Adipose tissue (tissue), 3 donors: ENCODE measurements around the gene CYYR1. TPM values are rescaled to one million over a fixed set of nuclear protein-coding genes. Genes with fewer than 3 reads are reported as not detected.
"Not testable (repeated sequence)": the region's sequence is repeated elsewhere in the genome, so short reads cannot be mapped to it uniquely, and the experiment has no call there.

Source experiments
- H3K27ac ChIP-seq: one replicate; pipeline ENCODE4 v1.5.1; 2013; ENCODE audit warnings: low read depth, low read length
- WGBS, 3 donors: extraction: QIAGEN DNeasy Blood & Tissue Kit; methylation state at CpG; one replicate each; pipeline ENCODE4 v1.1.7; 2013; 5-methylcytosine and 5-hydroxymethylcytosine counted together
- polyA plus RNA-seq, 3 donors: library from polyadenylated mRNA; stranded (reverse); fragments of 200-250 nt; gene quantifications; one replicate each; pipeline ENCODE4 v1.2.3, GENCODE V29; 2013
- donor health status: healthy with polysubstance abuse.
- donor health status: Bipolar disorder and iron deficiency.
- donor health status: healthy.

Gene CYYR1
- polyA plus RNA-seq, 3 donors = 3.7 to 33.6 (median 30.4) TPM

GRCh38 chr21:26505211-26505610 lies 67.9 kb downstream of the CYYR1 start:
- H3K27ac ChIP-seq = no peak overlapping the region
- 75 to 93% (median 91%) methylated on average over 1 of the region's 1 CpG for WGBS, 3 donors

GRCh38 chr21:26503414-26503813 lies 69.7 kb downstream of the CYYR1 start:
- WGBS, 3 donors = 39 to 66% (median 46%) methylated on average over 2 of the region's 2 CpGs
- H3K27ac ChIP-seq = no peak overlapping the region

GRCh38 chr21:26501495-26502021 lies 71.5 kb downstream of the CYYR1 start:
- WGBS, 3 donors = 79 to 89% (median 88%) methylated on average over 3 of the region's 3 CpGs

GRCh38 chr21:26499495-26499894 lies 73.6 kb downstream of the CYYR1 start:
- H3K27ac ChIP-seq = no peak overlapping the region

More at GRCh38 chr21:26501495-26502021, 71.5 kb downstream of the CYYR1 start:
- H3K27ac ChIP-seq = no peak overlapping the region

GRCh38 chr21:26495283-26495849 lies 77.7 kb downstream of the CYYR1 start:
- H3K27ac ChIP-seq = no peak overlapping the region
- 81 to 82% (median 82%) methylated on average over 10 of the region's 10 CpGs for WGBS, 3 donors

GRCh38 chr21:26491663-26492062 lies 81.4 kb downstream of the CYYR1 start:
- H3K27ac ChIP-seq = no peak overlapping the region
- WGBS, 3 donors = 78 to 99% (median 79%) methylated on average over 3 of the region's 3 CpGs

- 42 to 64% (median 60%) methylated on average over 2 of the region's 2 CpGs for WGBS, 3 donors
- H3K27ac ChIP-seq = no peak overlapping the region
Observed at GRCh38 chr21:26490771-26491170, 82.3 kb downstream of the CYYR1 start.

GRCh38 chr21:26489781-26490180 lies 83.3 kb downstream of the CYYR1 start:
- H3K27ac ChIP-seq = no peak overlapping the region
- WGBS, 3 donors = 82 to 97% (median 95%) methylated on average over 6 of the region's 6 CpGs

GRCh38 chr21:26487981-26488480 lies 85.1 kb downstream of the CYYR1 start:
- WGBS, 3 donors = 79 to 88% (median 81%) methylated on average over 4 of the region's 4 CpGs
- no peak overlapping the region for H3K27ac ChIP-seq

- H3K27ac ChIP-seq = no peak overlapping the region
- 90 to 98% (median 91%) methylated on average over 2 of the region's 2 CpGs for WGBS, 3 donors
Observed at GRCh38 chr21:26473471-26473870, 99.6 kb downstream of the CYYR1 start.

GRCh38 chr21:26471099-26471471 lies 102.0 kb downstream of the CYYR1 start:
- WGBS, 3 donors = 68 to 83% (median 83%) methylated on average over 5 of the region's 5 CpGs
- no peak overlapping the region for H3K27ac ChIP-seq

- 75 to 82% (median 81%) methylated on average over 8 of the region's 8 CpGs for WGBS, 3 donors
Observed at GRCh38 chr21:26470351-26471098, 102.6 kb downstream of the CYYR1 start.

GRCh38 chr21:26469789-26470188 lies 103.3 kb downstream of the CYYR1 start:
- no peak overlapping the region for H3K27ac ChIP-seq
- WGBS, 3 donors = 25 to 49% (median 31%) methylated on average over 1 of the region's 1 CpG

More at GRCh38 chr21:26470351-26471098, 102.6 kb downstream of the CYYR1 start:
- H3K27ac ChIP-seq = no peak overlapping the region

GRCh38 chr21:26465916-26466315 lies 107.2 kb downstream of the CYYR1 start:
- WGBS, 3 donors = 61 to 75% (median 69%) methylated on average over 3 of the region's 3 CpGs

GRCh38 chr21:26461500-26461899 lies 111.6 kb downstream of the CYYR1 start:
- no peak overlapping the region for H3K27ac ChIP-seq
- 58 to 65% (median 64%) methylated on average over 3 of the region's 3 CpGs for WGBS, 3 donors

More at GRCh38 chr21:26465916-26466315, 107.2 kb downstream of the CYYR1 start:
- no peak overlapping the region for H3K27ac ChIP-seq

GRCh38 chr21:26460621-26461020 lies 112.5 kb downstream of the CYYR1 start:
- 87 to 93% (median 89%) methylated on average over 3 of the region's 3 CpGs for WGBS, 3 donors

GRCh38 chr21:26458854-26459253 lies 114.2 kb downstream of the CYYR1 start:
- 78 to 88% (median 82%) methylated on average over 3 of the region's 3 CpGs for WGBS, 3 donors
- not testable (repeated sequence) for H3K27ac ChIP-seq

More at GRCh38 chr21:26460621-26461020, 112.5 kb downstream of the CYYR1 start:
- no peak overlapping the region for H3K27ac ChIP-seq

- H3K27ac ChIP-seq = no peak overlapping the region
- 66 to 90% (median 84%) methylated on average over 3 of the region's 3 CpGs for WGBS, 3 donors
Observed at GRCh38 chr21:26457817-26458216, 115.3 kb downstream of the CYYR1 start.

GRCh38 chr21:26453267-26453666 lies 119.8 kb downstream of the CYYR1 start:
- 63 to 86% (median 69%) methylated on average over 5 of the region's 5 CpGs for WGBS, 3 donors

More at GRCh38 chr21:26453267-26453666, 119.8 kb downstream of the CYYR1 start:
- H3K27ac ChIP-seq = no peak overlapping the region
